Activated effector memory CD4-positive, alpha-beta T cell treated with Interleukin-2 at 50 U/mL for 16 hours (primary cell): Measurements from ENCODE around the gene ZBTB21.

Experiments
- DNase-seq: peaks from one replicate; pipeline ENCODE4 v3.0.0-alpha.2; 2020

Gene ZBTB21

GRCh38 chr21:42039470-42039901 is 29.3 kb upstream of the ZBTB21 start:
- DNase-seq: no peak

GRCh38 chr21:42038826-42039425 is 28.8 kb upstream of the ZBTB21 start:
- no peak for DNase-seq

GRCh38 chr21:42038393-42038792 is 28.2 kb upstream of the ZBTB21 start:
- DNase-seq: no peak

- no peak for DNase-seq
Observed at GRCh38 chr21:42037943-42038342, 27.8 kb upstream of the ZBTB21 start.

- DNase-seq: no peak
Observed at GRCh38 chr21:42037516-42037915, 27.4 kb upstream of the ZBTB21 start.

- no peak for DNase-seq
Observed at GRCh38 chr21:42036313-42036712, 26.2 kb upstream of the ZBTB21 start.

GRCh38 chr21:42032968-42033367 is 22.8 kb upstream of the ZBTB21 start:
- no peak for DNase-seq

GRCh38 chr21:42032266-42032665 is 22.1 kb upstream of the ZBTB21 start:
- DNase-seq: no peak

- no peak for DNase-seq
Observed at GRCh38 chr21:42031816-42032215, 21.7 kb upstream of the ZBTB21 start.

- DNase-seq: no peak
Observed at GRCh38 chr21:42031241-42031640, 21.1 kb upstream of the ZBTB21 start.

- DNase-seq: no peak
Observed at GRCh38 chr21:42030311-42030710, 20.2 kb upstream of the ZBTB21 start.

GRCh38 chr21:42028766-42029425 is 18.7 kb upstream of the ZBTB21 start:
- no peak for DNase-seq

GRCh38 chr21:42027822-42028765 is 17.9 kb upstream of the ZBTB21 start:
- DNase-seq: no peak

- no peak for DNase-seq
Observed at GRCh38 chr21:42027085-42027821, 17.1 kb upstream of the ZBTB21 start.

- DNase-seq: no peak
Observed at GRCh38 chr21:42026082-42026435, 15.9 kb upstream of the ZBTB21 start.

- DNase-seq: no peak
Observed at GRCh38 chr21:42025376-42026081, 15.4 kb upstream of the ZBTB21 start.

- no peak for DNase-seq
Observed at GRCh38 chr21:42022906-42023305, 12.7 kb upstream of the ZBTB21 start.

- no peak for DNase-seq
Observed at GRCh38 chr21:42022091-42022430, 11.9 kb upstream of the ZBTB21 start.

- no peak for DNase-seq
Observed at GRCh38 chr21:42021371-42022090, 11.4 kb upstream of the ZBTB21 start.

GRCh38 chr21:42019706-42020105 is 9.5 kb upstream of the ZBTB21 start:
- DNase-seq: no peak

GRCh38 chr21:42019101-42019605 is 9.0 kb upstream of the ZBTB21 start:
- DNase-seq: no peak

- DNase-seq: no peak
Observed at GRCh38 chr21:42017022-42017421, 6.9 kb upstream of the ZBTB21 start.
